HCT116 (cell line): ENCODE data around the gene TIMM13.

Experiments used
- FOSL1 ChIP-seq: IDR thresholded peaks from 2 replicates; pipeline ENCODE4 v1.6.1; 2012; ENCODE audit warnings: low read depth
- POLR2A ChIP-seq: IDR thresholded peaks from 2 replicates; pipeline ENCODE4 v1.7.0; 2011; ENCODE audit warnings: borderline replicate concordance; ENCODE audit not compliant: insufficient read depth, insufficient read length; ENCODE audit errors: extremely low read depth
- SRF ChIP-seq: IDR thresholded peaks from 2 replicates; pipeline ENCODE4 v1.6.1; 2012; ENCODE audit warnings: low read depth
- ZNF274 ChIP-seq: fragments of 200-500 bp; sonication (Bioruptor generic); IDR thresholded peaks from 2 replicates; pipeline ENCODE4 v1.6.1; 2014; ENCODE audit warnings: mild to moderate bottlenecking, low read depth, low read length, inconsistent platforms
- TF ChIP-seq, protein P1 (sequence below): IDR thresholded peaks from 2 replicates; pipeline ENCODE4 v1.6.1; 2012
- TF ChIP-seq, protein P2 (sequence below), 3 experiments: fragments of 200-600 bp in 1 of 3; sonication (generic) in 1 of 3; IDR thresholded peaks in 2 of 3; conservative IDR thresholded peaks in 1 of 3; 2 replicates each; pipeline ENCODE4 v1.5.1; 2012 to 2017; ENCODE audit warnings: low read depth in 2 of 3, low read length in 2 of 3, antibody characterized with exemption in 1 of 3, borderline replicate concordance in 1 of 3, control low read depth in 1 of 3, mild to moderate bottlenecking in 1 of 3, mixed read lengths in 1 of 3, mixed run types in 1 of 3, moderate library complexity in 1 of 3; ENCODE audit not compliant: insufficient read depth in 1 of 3

DNA sequence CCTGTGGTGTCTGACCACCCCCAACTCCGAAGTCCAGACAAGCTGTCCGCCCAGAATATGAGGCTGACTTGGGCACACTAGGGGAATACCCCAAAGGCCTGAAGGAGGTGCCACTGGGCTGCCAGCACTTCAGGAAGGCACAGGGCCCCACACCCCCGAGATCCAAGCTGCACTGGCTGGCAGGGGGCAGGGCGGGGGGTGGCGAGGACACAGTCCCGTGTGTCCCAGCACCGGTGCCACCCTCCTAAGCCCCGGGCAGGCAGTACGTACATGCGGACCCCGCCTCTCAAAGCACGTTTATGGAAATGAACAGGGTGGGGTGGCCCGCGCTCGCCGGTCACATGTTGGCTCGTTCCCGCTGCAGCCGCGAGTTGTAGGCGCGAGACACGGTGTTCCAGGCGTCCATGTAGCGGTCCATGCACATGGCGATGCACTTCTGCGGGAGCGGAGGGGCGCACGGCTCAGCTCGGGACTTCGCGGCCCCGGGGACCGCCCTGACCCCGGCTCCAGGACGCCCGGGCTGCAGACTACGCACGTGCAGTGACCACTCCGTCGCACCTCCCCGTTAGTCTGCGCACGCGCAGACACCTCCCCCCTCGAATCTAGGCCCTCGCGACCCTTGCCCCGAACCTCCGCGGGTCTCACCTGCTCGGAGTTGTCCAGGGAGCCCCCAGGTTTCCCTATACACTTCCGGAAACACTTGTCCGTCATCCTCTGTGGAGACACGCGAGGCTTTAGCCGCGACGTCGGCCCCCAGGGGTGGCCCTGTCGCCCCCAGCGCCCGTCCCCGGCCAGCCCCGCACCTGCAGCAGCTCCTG, 566 bp downstream of the TIMM13 start:
- no peak for TF ChIP-seq SRF
- TF ChIP-seq POLR2A, result no peak
- TF ChIP-seq, protein P1, sequence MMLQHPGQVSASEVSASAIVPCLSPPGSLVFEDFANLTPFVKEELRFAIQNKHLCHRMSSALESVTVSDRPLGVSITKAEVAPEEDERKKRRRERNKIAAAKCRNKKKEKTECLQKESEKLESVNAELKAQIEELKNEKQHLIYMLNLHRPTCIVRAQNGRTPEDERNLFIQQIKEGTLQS, result no peak
- TF ChIP-seq, protein P2, sequence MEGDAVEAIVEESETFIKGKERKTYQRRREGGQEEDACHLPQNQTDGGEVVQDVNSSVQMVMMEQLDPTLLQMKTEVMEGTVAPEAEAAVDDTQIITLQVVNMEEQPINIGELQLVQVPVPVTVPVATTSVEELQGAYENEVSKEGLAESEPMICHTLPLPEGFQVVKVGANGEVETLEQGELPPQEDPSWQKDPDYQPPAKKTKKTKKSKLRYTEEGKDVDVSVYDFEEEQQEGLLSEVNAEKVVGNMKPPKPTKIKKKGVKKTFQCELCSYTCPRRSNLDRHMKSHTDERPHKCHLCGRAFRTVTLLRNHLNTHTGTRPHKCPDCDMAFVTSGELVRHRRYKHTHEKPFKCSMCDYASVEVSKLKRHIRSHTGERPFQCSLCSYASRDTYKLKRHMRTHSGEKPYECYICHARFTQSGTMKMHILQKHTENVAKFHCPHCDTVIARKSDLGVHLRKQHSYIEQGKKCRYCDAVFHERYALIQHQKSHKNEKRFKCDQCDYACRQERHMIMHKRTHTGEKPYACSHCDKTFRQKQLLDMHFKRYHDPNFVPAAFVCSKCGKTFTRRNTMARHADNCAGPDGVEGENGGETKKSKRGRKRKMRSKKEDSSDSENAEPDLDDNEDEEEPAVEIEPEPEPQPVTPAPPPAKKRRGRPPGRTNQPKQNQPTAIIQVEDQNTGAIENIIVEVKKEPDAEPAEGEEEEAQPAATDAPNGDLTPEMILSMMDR (IDR thresholded peaks at IDR 0.05 in 2 of 3, conservative IDR thresholded peaks at IDR 0.05 in 1 of 3; ENCODE audit: borderline replicate concordance in 1 of 3, insufficient read depth in 1 of 3, low read depth in 2 of 3, low read length in 2 of 3), result peak in 1 of 3 experiments; percentile 24; a peak in 1 of 6 replicates
- TF ChIP-seq FOSL1, result no peak
- TF ChIP-seq ZNF274, result no peak
